Cardiac fibroblast (primary cell): ENCODE data around the gene CDKN1C.

Experiments used
- DNase-seq, 2 donors: peaks; one replicate each; pipeline versions ENCODE4 v3.0.0 to v3.0.0-alpha.2; 2010; ENCODE audit warnings: low read depth in 2 of 2
- H3K4me3 ChIP-seq, 2 donors: replicated peaks in 1 of 2; 1 replicate in 1 of 2; 2 replicates in 1 of 2; pipeline ENCODE4 v1.5.1; 2011; ENCODE audit warnings: low read depth in 2 of 2, low read length in 2 of 2, mild to moderate bottlenecking in 2 of 2, moderate library complexity in 1 of 2
- CTCF ChIP-seq: IDR thresholded peaks from one replicate; pipeline ENCODE4 v1.5.1; 2011; ENCODE audit warnings: low read depth, mild to moderate bottlenecking, low read length, inconsistent platforms

The CDKN1C gene

GRCh38 chr11:2860636-2861035 is 24.9 kb downstream of the CDKN1C start:
- TF ChIP-seq CTCF: no peak
- DNase-seq: peak; percentile 26 to 49

GRCh38 chr11:2859699-2860037 is 25.9 kb downstream of the CDKN1C start:
- TF ChIP-seq CTCF: no peak
- no peak for DNase-seq
- H3K4me3 ChIP-seq: no peak overlapping the region

More at GRCh38 chr11:2860636-2861035, 24.9 kb downstream of the CDKN1C start:
- H3K4me3 ChIP-seq: no peak overlapping the region

- H3K4me3 ChIP-seq: no peak overlapping the region
- TF ChIP-seq CTCF: no peak
- DNase-seq: no peak
Measured at GRCh38 chr11:2858995-2859698, 26.4 kb downstream of the CDKN1C start.

GRCh38 chr11:2857918-2858317 is 27.7 kb downstream of the CDKN1C start:
- TF ChIP-seq CTCF: no peak
- DNase-seq: no peak
- H3K4me3 ChIP-seq: no peak overlapping the region

- no peak overlapping the region for H3K4me3 ChIP-seq
- TF ChIP-seq CTCF: no peak
- DNase-seq: no peak
Measured at GRCh38 chr11:2857276-2857675, 28.3 kb downstream of the CDKN1C start.

GRCh38 chr11:2855162-2855561 is 30.4 kb downstream of the CDKN1C start:
- H3K4me3 ChIP-seq: no peak overlapping the region
- no peak for DNase-seq
- TF ChIP-seq CTCF: no peak
